Loucy (cell line): ENCODE results near the gene SLX9.

Source experiments
- CTCF ChIP-seq: fragments of 200-600 bp; sonication (generic); conservative IDR thresholded peaks from 2 replicates; pipeline ENCODE4 v1.5.1; 2014; ENCODE audit warnings: mild to moderate bottlenecking, antibody characterized with exemption, low read length
- EZH2phosphoT487 ChIP-seq: fragments of 200-600 bp; IDR thresholded peaks from 2 replicates; pipeline ENCODE4 v1.6.1; 2018; ENCODE audit warnings: antibody characterized with exemption, mild to moderate bottlenecking, moderate library complexity, borderline replicate concordance

GRCh38 chr21:44964381-44964780 lies 24.6 kb downstream of the SLX9 start:
- TF ChIP-seq CTCF (no peak), EZH2phosphoT487 (no peak)
